HCT116 (cell line): ENCODE data around the gene ATP8B4. TPM values are rescaled to one million over a fixed set of nuclear protein-coding genes. Genes with fewer than 3 reads are reported as not detected.

ENCODE experiments used
- ATAC-seq: fragments of 200-7000 bp; cut with Tn5 transposase; 2 replicates; pipeline ENCODE4 v1.9.1; 2020; ENCODE audit warnings: mild to moderate bottlenecking, moderate library complexity
- BruUV-seq: library from RNA; stranded (reverse); fragments of 400-500 nt; replicated peaks from 2 replicates; lab custom pipeline; 2021; lab: Mats Ljungman, UMichigan
- CTCF ChIA-PET: fragments of 300-600 bp; sonication (Branson Sonifier 250); formaldehyde crosslinking; loops from one replicate; lab custom pipeline; 2021; ENCODE audit warnings: antibody characterized with exemption; lab: Charles Lee
- POLR2A ChIA-PET: fragments of 300-600, 350-600 bp; sonication (Branson Sonifier 250); formaldehyde crosslinking; loops from one replicate; lab custom pipeline; 2021; ENCODE audit warnings: antibody characterized with exemption; lab: Charles Lee
- RAD21 ChIA-PET, 2 experiments: fragments of 300-600 bp; sonication (Branson Sonifier 250); formaldehyde crosslinking; loops; one replicate each; lab custom pipeline; 2023; ENCODE audit warnings: low total read pairs in 2 of 2; ENCODE audit not compliant: uncharacterized antibody in 2 of 2, unreplicated experiment in 2 of 2, low non-redundant PET in 1 of 2; lab: Charles Lee
- DNase-seq: peaks from one replicate; pipeline ENCODE4 v3.0.0-alpha.2; 2010; ENCODE audit warnings: low read depth, low spot score
- H2AFZ ChIP-seq: fragments of 200-600 bp; shearing (Covaris generic), sonication (generic); 2 replicates; pipeline ENCODE4 v1.6.1; 2017; ENCODE audit warnings: low read depth, mixed run types, mixed read lengths, antibody characterized with exemption, low read length; ENCODE audit not compliant: poor library complexity, severe bottlenecking
- H3K27ac ChIP-seq: 2 replicates; pipeline ENCODE4 v1.5.1; 2012; ENCODE audit warnings: low read depth, low read length
- H3K27me3 ChIP-seq: fragments of 200-600 bp; sonication (generic); 2 replicates; pipeline ENCODE4 v1.6.1; 2016; ENCODE audit warnings: mixed run types, low read length, mixed read lengths; ENCODE audit not compliant: insufficient read depth
- H3K36me3 ChIP-seq, 2 experiments: fragments of 200-500 bp in 1 of 2; fragments of 200-600 bp in 1 of 2; sonication (Bioruptor generic) in 1 of 2; sonication (generic) in 1 of 2; 2 replicates each; pipeline versions ENCODE4 v1.5.1 to v1.6.1; 2014 to 2016; ENCODE audit warnings: low read length in 2 of 2, inconsistent platforms in 1 of 2, mixed read lengths in 1 of 2, mixed run types in 1 of 2; ENCODE audit not compliant: insufficient read depth in 2 of 2, control insufficient read depth in 1 of 2
- H3K4me1 ChIP-seq, 2 experiments: fragments of 200-600 bp in 1 of 2; sonication (generic) in 1 of 2; 2 replicates each; pipeline versions ENCODE4 v1.5.1 to v1.6.1; 2012 to 2017; ENCODE audit warnings: low read length in 2 of 2, inconsistent platforms in 1 of 2, mild to moderate bottlenecking in 1 of 2, mixed read lengths in 1 of 2, mixed run types in 1 of 2, moderate library complexity in 1 of 2; ENCODE audit not compliant: insufficient read depth in 2 of 2, control insufficient read depth in 1 of 2
- H3K4me2 ChIP-seq: fragments of 200-600 bp; sonication (generic); 2 replicates; pipeline ENCODE4 v1.6.1; 2017; ENCODE audit warnings: mixed run types, low read length, mixed read lengths
- H3K4me3 ChIP-seq, 2 experiments: fragments of 200-600 bp in 1 of 2; sonication (generic) in 1 of 2; replicated peaks in 1 of 2; 2 replicates each; pipeline ENCODE4 v1.5.1; 2011 to 2016; ENCODE audit warnings: low read length in 2 of 2, control low read depth in 1 of 2, low read depth in 1 of 2, mild to moderate bottlenecking in 1 of 2, mixed read lengths in 1 of 2, mixed run types in 1 of 2
- H3K79me2 ChIP-seq: fragments of 200-600 bp; sonication (generic); 2 replicates; pipeline ENCODE4 v1.6.1; 2017; ENCODE audit warnings: mild to moderate bottlenecking, mixed run types, low read length, moderate library complexity, mixed read lengths; ENCODE audit not compliant: insufficient read depth
- H3K9ac ChIP-seq: fragments of 200-600 bp; sonication (generic); 2 replicates; pipeline ENCODE4 v1.6.1; 2016; ENCODE audit warnings: low read length, mixed read lengths
- H3K9me2 ChIP-seq: fragments of 200-600 bp; sonication (generic), shearing (Covaris generic); 2 replicates; pipeline ENCODE4 v1.6.1; 2017; ENCODE audit warnings: mixed run types, mild to moderate bottlenecking, moderate library complexity; ENCODE audit not compliant: insufficient read depth
- H3K9me3 ChIP-seq, 2 experiments: fragments of 200-500 bp in 1 of 2; fragments of 200-600 bp in 1 of 2; sonication (Bioruptor generic) in 1 of 2; sonication (generic) in 1 of 2; 2 replicates each; pipeline ENCODE4 v1.6.1; 2014 to 2017; ENCODE audit warnings: low read length in 2 of 2, mixed read lengths in 2 of 2, inconsistent platforms in 1 of 2, low read depth in 1 of 2, mild to moderate bottlenecking in 1 of 2, mixed run types in 1 of 2, moderate library complexity in 1 of 2; ENCODE audit not compliant: control insufficient read depth in 1 of 2, insufficient read depth in 1 of 2
- H4K20me1 ChIP-seq: fragments of 200-600 bp; sonication (generic), shearing (Covaris generic); 2 replicates; pipeline ENCODE4 v1.6.1; 2017; ENCODE audit warnings: mixed run types, mild to moderate bottlenecking, moderate library complexity; ENCODE audit not compliant: insufficient read depth
- CBX3 ChIP-seq: IDR thresholded peaks from 2 replicates; pipeline ENCODE4 v1.6.1; 2012; ENCODE audit warnings: low read depth
- CEBPB ChIP-seq: IDR thresholded peaks from 2 replicates; pipeline ENCODE4 v1.6.1; 2012; ENCODE audit warnings: low read depth
- EGR1 ChIP-seq: IDR thresholded peaks from 2 replicates; pipeline ENCODE4 v1.6.1; 2012; ENCODE audit warnings: low read depth
- ELF1 ChIP-seq: IDR thresholded peaks from 2 replicates; pipeline ENCODE4 v1.6.1; 2012; ENCODE audit warnings: low read depth, borderline replicate concordance
- EZH2phosphoT487 ChIP-seq: fragments of 200-600 bp; IDR thresholded peaks from 2 replicates; pipeline ENCODE4 v1.6.1; 2018; ENCODE audit warnings: antibody characterized with exemption, borderline replicate concordance
- FOSL1 ChIP-seq: IDR thresholded peaks from 2 replicates; pipeline ENCODE4 v1.6.1; 2012; ENCODE audit warnings: low read depth
- POLR2A ChIP-seq: IDR thresholded peaks from 2 replicates; pipeline ENCODE4 v1.7.0; 2011; ENCODE audit warnings: borderline replicate concordance; ENCODE audit not compliant: insufficient read depth, insufficient read length; ENCODE audit errors: extremely low read depth
- POLR2AphosphoS5 ChIP-seq: IDR thresholded peaks from 2 replicates; pipeline ENCODE4 v1.6.1; 2011; ENCODE audit warnings: mild to moderate bottlenecking, low read depth, low read length, moderate library complexity
- RAD21 ChIP-seq: IDR thresholded peaks from 2 replicates; pipeline ENCODE4 v1.6.1; 2012; ENCODE audit warnings: low read depth, mild to moderate bottlenecking
- SIN3A ChIP-seq: IDR thresholded peaks from 2 replicates; pipeline ENCODE4 v1.6.1; 2012; ENCODE audit warnings: low read depth
- SP1 ChIP-seq: IDR thresholded peaks from 2 replicates; pipeline ENCODE4 v1.6.1; 2012; ENCODE audit warnings: low read depth
- SRF ChIP-seq: IDR thresholded peaks from 2 replicates; pipeline ENCODE4 v1.6.1; 2012; ENCODE audit warnings: low read depth
- TCF7L2 ChIP-seq: IDR thresholded peaks from 2 replicates; pipeline ENCODE4 v1.7.0; 2011; ENCODE audit warnings: borderline replicate concordance, inconsistent platforms; ENCODE audit not compliant: insufficient read depth, insufficient read length; ENCODE audit errors: extremely low read depth
- YY1 ChIP-seq: IDR thresholded peaks from 2 replicates; pipeline ENCODE4 v1.6.1; 2011; ENCODE audit warnings: low read length, low read depth, moderate library complexity, mild to moderate bottlenecking; ENCODE audit not compliant: insufficient replicate concordance; ENCODE audit errors: extremely low read depth
- ZBTB33 ChIP-seq: IDR thresholded peaks from 2 replicates; pipeline ENCODE4 v1.6.1; 2011; ENCODE audit warnings: mild to moderate bottlenecking, low read length, moderate library complexity; ENCODE audit not compliant: insufficient replicate concordance; ENCODE audit errors: extremely low read depth
- ZFX ChIP-seq: fragments of 450-650 bp; IDR thresholded peaks from 2 replicates; pipeline ENCODE4 v1.6.1; 2017
- ZNF274 ChIP-seq: fragments of 200-500 bp; sonication (Bioruptor generic); IDR thresholded peaks from 2 replicates; pipeline ENCODE4 v1.6.1; 2014; ENCODE audit warnings: mild to moderate bottlenecking, low read depth, low read length, inconsistent platforms
- intact Hi-C: fragments of 100-400 bp; cut with micrococcal nuclease; formaldehyde crosslinking; loops from 2 replicates; pipeline ENCODE4 v1.10.0; 2022
- total RNA-seq: library from RNA; stranded (reverse); gene quantifications from one replicate; pipeline ENCODE4 v1.2.1, GENCODE V29; 2021; ENCODE audit not compliant: unreplicated experiment
- TF ChIP-seq, protein P1 (sequence below): IDR thresholded peaks from 2 replicates; pipeline ENCODE4 v1.6.1; 2012

The ATP8B4 gene
- total RNA-seq, 1 experiment from 2014 or later: 0.25 TPM

DNA sequence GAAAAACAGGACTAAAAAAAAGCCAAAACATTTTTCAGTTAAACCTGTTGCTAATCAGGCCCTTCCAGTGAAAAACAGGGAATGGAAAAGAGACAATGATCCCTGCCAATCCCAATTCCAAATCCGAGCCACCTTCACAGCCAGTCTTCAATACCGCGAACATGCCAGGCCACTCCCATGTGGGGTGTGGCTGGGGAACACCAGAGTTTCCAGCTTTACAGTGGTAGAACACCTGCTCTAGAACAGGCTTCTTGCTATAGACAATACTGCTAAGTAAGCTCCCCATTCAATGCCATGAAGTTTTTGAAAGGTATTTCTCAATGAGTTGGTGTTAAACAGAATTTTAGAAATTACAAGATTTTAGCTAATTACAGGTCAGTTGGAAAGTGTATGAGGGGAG is 228.3 kb downstream of the ATP8B4 start:
- CTCF ChIA-PET: interaction anchor here (1.3 kb wide), 1 partner anchor 14 kb away, joined by 3 read pairs; no protein-coding TSS in a partner anchor
- Histone ChIP-seq H3K9me2 (no peaks in the 10 kb centered on the region), H2AFZ (no peak overlapping the region), H3K36me3 (no peaks in the 10 kb centered on the region), H3K27me3 (no peaks in the 10 kb centered on the region), H3K4me1 (no peaks in the 10 kb centered on the region), H3K9ac (no peak overlapping the region), H3K9me3 (no peaks in the 10 kb centered on the region), H3K79me2 (no peaks in the 10 kb centered on the region), H3K4me2 (no peak overlapping the region), H3K4me3 (no peak overlapping the region), H4K20me1 (no peaks in the 10 kb centered on the region), H3K27ac (no peak overlapping the region)
- POLR2A ChIA-PET: no interaction called here
- DNase-seq (no peak), ATAC-seq (no peak)
- intact Hi-C loops: no loop called here
- TF ChIP-seq RAD21 (no peak), SRF (no peak), YY1 (no peak), SIN3A (no peak), EZH2phosphoT487 (no peak), POLR2AphosphoS5 (no peak), CBX3 (no peak), POLR2A (no peak)
- TF ChIP-seq, protein P1, sequence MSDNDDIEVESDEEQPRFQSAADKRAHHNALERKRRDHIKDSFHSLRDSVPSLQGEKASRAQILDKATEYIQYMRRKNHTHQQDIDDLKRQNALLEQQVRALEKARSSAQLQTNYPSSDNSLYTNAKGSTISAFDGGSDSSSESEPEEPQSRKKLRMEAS: no peak
- RAD21 ChIA-PET: no interaction called here
- BruUV-seq: no TSS peak

DNA sequence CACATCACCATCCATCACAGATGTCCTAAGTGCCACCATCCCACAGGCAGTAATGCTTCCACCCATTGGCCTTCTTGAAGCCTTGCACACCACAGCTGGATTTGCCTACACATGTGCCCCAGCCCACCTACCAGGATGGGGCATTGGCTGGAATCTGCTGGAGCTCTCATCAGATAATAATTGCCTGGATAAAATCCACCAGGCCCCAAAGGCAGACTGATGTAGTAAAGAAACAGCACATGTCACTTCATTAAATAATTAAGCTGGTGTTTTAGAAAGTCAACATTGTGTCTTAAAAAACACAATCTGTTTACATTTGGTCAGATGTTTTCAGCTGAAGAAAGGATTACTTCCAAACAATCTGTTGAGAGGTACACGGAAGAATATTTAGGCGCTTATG is 229.5 kb downstream of the ATP8B4 start:
- Histone ChIP-seq H3K9me2 (no peaks in the 10 kb centered on the region), H3K79me2 (no peaks in the 10 kb centered on the region), H4K20me1 (no peaks in the 10 kb centered on the region), H3K4me1 (no peaks in the 10 kb centered on the region), H3K4me3 (no peak overlapping the region), H3K36me3 (no peaks in the 10 kb centered on the region), H3K9ac (no peak overlapping the region), H3K4me2 (no peak overlapping the region), H2AFZ (no peak overlapping the region), H3K27me3 (no peaks in the 10 kb centered on the region), H3K27ac (no peak overlapping the region), H3K9me3 (no peaks in the 10 kb centered on the region)
- ATAC-seq: no peak
- ChIA-PET RAD21 (interaction anchor here in 1 of 2 experiments (0.5 kb wide), 1 partner anchor 269 kb away, joined by 4 read pairs; the partner anchor contains the start of gene DTWD1), CTCF (no interaction called here), POLR2A (no interaction called here)
- intact Hi-C loops: no loop called here
- DNase-seq: no peak
- no TSS peak for BruUV-seq
- TF ChIP-seq EGR1 (no peak), FOSL1 (no peak), ZFX (no peak), RAD21 (no peak), ZBTB33 (no peak), ZNF274 (no peak), CEBPB (no peak), ELF1 (no peak), SP1 (no peak), YY1 (no peak), SRF (no peak), TCF7L2 (no peak)
- TF ChIP-seq, protein P1: no peak
